HG03469 (cell line): ENCODE data around the gene METTL23.

Experiments used
- ATAC-seq: cut with Tn5 transposase; IDR thresholded peaks from one replicate; pipeline ENCODE4 v1.9.1; 2021; ENCODE audit warnings: mild to moderate bottlenecking, moderate library complexity, moderate number of reproducible peaks; ENCODE audit not compliant: unreplicated experiment

Gene METTL23, protein sequence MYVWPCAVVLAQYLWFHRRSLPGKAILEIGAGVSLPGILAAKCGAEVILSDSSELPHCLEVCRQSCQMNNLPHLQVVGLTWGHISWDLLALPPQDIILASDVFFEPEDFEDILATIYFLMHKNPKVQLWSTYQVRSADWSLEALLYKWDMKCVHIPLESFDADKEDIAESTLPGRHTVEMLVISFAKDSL

DNA sequence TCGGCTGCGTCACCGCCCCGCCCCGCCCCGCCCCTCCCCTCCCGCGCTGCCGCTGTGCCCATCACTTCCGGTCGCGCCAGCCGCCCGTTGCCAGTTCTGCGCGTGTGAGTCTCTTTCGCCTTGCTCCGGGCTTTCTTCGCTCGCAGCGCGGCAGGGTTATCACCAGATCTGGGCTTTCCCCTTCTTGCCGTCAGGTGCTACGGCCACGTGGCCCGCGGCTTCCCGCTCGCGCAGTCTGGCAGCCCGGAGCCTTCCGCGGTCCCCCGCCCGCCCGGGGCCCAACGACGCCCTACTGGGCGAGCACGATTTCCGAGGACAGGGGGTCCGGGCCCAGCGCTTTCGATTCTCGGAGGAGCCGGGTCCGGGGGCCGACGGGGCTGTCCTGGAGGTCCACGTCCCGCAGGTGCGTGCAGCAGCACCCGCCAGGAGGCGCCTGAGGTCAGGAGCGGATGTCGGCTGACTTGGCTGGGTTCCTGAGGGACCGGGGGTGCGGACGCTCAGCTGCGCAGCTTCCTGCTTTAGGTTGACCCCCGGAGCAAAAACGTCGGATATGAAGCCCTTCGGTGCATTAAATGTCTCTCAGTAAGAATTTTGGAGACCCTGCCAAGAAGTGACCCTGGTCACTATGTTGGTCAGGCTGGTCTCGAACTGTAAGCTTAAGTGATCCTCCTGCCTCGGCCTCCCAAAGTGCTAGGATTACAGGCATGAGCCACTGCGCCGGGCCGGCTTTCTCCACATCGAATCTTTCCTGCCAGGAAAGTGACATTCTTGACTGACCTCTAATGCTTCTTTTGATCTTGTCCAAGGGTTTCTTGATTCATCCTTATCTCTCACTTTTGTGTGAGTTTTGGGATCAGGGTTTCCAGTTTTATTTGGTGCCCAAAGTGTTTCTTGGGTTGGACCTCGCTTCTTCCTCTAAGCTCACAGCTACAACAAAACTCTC lies at the start of gene METTL23:
METTL23 (plus strand) TSS at position 64 of the 943 bp plus-strand sequence. CDS start 2,872 bp downstream, outside the sequence.
- peak; percentile 32 for ATAC-seq

DNA sequence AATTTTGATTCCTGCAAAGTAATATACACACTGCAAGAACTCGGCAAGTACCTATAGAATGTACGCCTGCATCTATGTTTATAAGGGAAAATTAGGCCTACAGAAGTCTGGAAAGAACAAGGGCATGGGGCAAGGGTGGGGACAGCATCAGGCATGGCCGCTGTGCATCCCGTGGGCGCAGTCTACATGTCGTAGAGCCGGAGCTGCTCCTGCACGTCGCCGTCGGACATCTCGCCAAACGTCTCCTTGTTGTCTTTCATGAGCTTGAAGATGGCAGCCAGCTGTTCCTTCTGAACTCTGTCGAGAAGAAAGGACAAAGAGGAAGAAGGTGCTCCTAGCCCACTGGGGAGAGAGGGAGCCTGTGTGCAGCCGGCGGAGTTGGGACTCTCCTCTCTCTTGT lies 49.2 kb upstream of the METTL23 start:
- ATAC-seq: no peak

DNA sequence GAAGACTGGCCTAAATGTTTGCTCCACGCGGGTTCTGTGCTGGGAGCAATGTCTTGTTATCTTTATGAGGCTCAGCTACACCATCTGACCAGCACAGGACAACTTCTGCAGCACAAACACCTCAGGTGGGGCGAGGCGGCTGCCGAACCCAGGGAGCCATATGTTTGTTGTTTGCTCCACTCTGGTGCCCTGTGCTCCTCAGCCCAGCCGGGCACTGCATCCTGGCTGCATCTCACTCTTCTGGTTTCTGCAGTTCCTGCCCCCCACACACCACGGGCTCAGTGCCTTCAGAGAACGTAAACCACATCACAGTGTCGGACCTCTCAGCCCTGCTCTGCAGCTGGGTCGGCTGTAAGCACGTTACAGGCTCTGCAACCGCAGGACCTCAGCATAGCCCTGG lies 48.3 kb upstream of the METTL23 start:
- ATAC-seq: no peak

DNA sequence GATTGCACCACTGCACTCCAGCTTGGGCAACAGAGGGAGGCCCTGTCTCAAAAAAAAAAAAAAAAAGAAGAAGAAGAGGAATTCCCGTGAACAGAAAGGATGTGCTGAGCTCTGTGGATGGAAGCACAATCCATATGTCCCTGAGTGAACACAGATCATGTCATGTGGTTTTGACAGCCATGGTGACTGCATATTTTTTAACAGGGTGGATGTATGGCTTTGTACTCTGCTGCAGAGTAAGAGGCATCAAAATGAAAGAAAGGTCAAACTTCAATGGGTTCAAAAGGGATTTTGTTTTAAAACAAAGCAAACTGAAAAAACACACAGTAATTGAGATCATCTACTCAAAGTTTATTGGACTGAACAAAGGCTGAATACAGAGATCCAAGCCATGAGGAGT lies 47.4 kb upstream of the METTL23 start:
- no peak for ATAC-seq

DNA sequence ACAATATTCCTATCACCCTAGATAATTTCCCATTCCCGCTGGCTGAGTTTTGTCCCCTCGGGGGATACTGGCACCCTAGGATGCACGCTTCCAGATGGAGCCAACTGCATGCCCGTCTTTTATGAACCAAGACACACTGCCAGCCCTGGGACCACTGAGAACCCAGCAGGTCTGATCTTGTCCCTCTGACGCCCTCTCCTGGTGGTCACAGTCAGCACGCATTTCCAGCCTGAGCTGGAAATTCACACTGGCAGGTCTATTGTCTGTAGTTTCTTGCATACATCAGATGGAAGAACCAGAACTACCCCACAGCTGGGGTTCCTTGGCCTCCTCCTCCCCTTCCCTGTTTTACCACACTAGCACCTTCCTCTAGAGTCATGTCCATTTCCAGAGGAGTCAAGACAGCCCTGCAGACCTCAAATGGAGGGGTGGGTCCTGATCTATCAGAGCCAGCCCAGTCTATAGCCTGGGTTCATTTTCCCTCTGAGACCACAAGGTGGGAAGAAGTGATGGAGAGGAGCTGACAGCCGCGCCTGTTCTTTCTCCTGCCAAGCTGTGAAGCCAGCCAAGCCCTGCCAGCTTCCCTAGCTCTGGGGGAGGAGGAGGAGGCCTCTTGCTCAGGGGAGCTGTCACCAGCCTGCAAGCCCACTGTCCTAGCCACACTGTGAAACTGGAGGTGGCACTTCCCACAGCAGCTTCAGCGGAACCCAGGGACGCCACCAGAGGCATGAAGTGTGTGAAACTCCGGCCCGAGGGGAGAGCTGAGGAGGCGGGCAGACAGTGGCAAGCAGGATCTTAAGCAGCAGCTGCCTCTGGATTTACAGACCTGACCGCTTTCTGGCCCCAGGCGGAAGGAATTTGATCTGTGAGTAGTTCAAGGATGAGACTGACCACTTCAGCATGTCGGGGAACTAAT lies 45.2 kb upstream of the METTL23 start:
- no peak for ATAC-seq

DNA sequence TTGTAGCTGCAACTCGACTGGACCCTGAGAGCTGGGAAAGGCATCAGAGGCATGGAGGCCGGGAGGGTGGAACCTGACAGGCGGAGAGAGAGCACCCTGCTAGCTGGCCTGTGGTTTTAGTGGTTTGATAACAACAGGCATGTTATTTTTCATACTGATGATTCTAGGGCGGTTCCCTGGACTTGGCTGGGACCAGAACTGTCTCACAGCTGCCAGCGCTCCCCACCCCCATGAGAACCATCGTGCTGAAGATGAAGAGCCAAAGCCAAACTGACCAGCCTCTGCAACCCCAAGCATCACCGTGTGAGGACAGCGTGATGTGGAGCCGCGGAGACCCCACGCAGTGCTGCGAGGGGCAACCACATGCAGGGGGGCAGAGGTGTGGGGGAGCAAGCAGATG lies 44.3 kb upstream of the METTL23 start:
- ATAC-seq: no peak

DNA sequence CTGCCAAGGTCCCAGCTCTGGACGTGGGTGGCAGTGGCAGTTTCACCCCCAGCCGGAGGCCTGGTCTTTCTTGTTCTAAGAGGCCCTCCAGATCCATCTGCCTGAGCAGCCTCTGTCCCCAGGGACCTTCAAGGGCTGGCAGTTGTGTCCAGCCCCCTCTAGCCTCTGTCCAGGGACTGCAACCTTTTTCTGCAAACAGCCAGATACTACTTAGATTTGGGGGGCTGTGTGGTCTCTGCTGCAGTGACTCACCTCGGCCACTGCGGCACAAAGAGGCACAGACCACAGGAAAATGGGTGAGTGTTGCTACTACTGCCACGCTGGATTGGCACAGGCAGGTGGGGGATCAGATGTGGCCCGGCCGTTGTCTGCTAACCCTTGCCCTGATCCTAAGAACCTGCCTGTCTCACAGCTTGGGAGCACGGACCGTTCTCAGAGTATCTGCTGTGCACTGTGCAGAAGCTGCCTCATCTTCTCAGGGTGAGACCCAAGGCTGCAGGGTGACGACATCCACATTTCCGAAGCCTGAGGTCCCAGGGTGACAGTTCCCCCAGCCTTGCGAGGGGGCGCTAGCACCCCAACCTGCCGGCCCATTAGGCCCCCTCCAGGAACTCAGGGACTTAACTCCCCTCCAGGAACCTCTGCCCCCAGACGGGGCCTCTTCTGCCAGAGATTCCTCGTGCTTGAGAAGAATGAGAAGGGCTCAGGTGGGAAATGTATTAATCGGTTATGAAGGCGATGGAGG lies 43.5 kb upstream of the METTL23 start:
- no peak for ATAC-seq

DNA sequence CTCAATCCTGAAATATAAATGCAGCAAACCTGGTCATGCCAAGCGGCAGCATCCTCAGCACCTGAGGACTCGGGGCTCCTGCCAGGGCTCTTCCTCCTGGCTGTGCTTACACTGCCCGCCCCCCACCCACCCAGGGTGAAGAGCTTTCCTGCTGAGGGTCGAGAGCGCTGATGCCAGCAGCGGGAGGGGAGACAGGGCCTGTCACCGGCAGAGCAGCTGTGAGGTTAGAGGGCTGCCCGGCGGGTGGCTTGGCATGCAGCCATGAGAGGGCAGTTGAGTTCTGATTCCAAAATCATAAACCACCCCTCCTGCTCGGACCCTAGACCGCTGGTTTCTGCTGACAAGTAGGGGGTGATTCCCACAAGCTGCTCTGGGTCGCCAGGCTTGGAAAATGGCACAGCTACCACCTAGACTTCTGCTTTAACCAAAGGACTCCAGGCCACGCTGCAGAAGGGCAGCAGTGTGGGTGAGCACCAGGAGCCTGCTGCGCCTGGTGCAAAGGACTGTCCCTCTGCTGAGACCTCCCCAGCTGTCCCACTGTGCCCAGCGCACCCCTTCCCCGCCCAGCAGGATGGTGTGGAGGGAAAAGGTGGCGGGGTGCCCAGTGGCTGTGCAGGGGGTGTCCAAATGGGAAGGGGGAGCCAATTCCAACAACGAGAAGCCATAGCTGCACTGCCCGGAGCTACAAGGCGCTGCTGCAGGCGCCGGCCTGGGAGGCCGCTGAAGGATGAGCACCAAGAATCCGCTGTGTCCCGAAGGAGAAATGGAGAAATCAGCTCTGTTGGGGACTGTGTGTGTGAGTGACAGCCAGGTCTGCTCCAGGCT lies 42.5 kb upstream of the METTL23 start:
- no peak for ATAC-seq

DNA sequence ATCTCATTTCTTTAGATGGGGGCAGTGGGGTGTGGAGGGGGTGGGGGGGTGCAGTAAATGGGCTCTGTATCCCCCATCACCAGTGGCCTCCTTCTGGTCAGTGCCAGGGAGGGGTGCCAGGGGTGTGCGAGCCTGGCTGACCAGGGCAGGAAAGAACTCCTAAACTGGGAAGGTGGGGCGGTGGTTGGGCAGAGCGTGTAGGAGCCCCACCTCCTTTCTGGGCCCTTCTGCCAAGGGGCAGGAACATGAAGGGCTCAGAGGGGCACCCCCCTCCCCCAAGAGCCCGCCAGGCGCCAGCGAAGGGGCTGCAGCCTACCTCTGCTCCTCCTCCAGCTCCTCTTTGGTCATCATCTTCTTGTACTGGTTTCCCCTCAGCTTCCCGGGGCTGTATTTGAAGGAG lies 41.9 kb upstream of the METTL23 start:
- no peak for ATAC-seq

DNA sequence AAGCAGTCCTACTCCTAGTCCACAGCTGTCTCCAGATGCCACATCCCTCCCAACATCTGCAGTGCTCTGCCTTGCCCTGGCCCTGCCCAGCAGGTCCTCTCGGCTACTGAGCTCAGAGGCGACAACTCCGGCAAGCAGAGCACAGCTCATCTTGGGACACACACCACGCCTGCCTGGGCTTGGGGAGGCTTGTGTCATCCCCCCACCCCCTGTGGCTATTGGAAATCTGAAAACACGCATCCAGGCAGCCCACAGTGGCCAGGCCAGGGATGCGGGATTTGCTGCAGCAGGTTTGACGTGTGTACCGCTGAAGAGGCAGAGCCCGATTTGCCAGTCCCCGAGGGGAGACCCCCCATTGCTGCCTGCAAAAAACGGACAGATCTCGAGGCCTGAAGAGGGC lies 41.3 kb upstream of the METTL23 start:
- no peak for ATAC-seq

DNA sequence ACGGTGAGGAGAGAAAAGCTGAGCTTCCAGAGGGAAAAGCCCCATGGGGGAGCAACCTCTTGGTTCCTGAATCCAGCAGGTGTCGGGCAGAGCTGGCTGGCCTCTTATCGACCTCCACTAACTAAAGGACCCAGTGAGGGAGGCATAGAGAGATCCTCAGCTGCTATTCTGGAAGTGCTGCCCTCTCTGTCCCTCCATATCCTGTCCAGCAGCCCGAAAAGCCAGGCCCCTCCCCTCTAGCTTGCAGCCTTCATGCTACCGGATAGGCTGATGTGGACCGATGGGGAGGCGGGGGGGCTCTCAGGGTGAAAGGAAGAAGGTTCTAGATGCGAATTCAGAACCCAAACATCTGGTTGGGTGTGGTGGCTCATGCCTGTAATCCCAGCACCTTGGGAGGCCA lies 40.8 kb upstream of the METTL23 start:
- no peak for ATAC-seq

DNA sequence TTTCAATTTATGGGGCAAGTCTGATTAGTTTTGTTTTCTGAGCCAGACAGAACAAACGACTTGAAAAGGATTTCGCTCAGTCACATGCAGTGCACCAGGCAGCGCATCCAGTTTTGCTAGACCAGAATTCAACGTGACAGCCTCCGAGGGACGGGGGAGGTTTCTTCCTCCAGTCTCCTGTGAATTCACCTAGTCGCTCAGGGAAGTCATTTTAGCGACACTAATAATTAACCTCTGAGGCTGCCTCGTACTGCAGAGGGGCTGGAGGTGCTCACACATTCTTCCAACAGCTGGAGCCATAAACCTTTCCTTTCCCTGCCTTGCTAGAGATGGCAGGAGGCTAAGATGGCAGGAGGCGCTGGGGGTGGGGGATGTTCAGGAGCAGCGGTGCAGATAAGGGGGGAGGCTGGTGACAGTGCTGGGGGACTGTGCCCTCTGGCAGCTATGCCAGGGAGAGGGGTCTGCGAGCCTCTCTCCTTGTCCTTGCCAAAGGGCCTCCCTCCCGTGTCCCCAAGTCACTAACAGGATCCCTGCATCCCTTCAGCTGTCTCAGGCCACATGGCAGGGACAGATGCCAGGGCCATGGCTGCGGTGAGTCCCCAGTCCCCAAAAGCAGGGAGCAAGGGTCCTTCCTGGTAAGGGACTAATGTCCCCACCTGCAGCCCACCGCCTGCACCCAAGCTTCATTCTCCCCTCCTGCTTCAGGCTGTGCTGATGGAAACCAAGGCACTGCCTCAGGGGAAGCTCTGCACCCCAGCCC lies 39.9 kb upstream of the METTL23 start:
- no peak for ATAC-seq

DNA sequence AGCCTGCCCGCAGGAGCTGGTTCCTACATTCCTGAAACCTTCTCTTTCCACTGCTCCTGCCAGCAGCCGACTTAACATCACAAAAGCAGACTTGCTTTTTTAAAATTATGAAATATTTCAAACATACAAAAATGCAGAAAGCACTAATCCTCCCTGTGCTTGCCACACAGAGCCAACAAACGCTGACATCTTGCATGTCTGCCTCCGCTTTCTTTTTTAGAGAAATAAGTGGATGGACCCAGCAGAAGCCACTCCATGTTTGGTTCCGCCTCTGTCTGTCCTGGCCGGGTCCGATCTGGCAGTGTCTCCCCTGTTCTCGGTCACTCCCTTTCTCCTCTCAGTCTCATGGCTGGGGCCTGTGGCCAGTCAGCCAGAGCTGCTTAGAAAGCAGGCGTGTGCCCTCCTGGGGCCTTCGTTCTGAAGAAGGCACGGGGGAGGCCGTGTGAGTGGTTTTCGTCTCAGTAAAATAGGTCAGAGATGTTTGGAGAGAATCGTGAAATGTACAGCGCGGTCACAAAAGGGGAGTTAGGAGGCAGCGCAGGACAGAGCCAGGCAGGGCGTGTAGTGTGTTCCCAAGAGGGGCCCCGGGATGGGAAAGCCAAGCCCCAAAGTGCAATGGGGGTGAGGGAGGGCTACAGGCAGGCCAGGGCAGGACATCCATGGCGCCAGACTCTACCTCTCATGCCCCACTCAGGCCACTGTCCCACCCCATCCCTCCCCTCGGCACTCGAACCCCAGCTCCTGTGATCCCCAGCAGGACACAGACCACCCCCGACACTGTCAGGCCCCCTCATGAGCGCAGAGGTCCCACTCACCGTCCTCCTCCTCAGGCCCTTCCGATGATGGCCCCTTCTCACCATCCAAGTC lies 39.1 kb upstream of the METTL23 start:
- no peak for ATAC-seq

DNA sequence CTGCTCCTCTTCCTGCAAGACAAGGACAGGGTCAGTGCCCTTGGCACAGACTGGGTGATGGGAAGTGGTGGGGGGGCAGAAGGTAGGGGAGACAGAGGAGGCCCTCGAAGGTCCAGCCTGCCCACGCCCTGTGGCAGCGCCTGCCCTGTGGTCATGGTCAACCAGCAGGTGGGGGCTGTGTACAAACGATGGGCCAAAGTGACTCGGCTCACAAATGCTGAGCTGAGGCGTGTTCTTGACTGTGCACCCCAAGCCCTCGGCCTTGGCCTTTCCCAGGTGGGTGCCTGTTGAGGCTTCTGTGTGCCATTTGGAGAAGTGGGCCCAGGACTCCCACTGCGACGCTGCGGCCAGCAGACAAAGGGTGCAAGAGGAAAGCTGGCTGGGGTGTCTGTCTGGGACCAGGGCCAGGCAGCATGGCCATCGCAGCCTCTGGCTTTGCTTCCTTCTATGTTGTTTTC lies 38.4 kb upstream of the METTL23 start:
- no peak for ATAC-seq

DNA sequence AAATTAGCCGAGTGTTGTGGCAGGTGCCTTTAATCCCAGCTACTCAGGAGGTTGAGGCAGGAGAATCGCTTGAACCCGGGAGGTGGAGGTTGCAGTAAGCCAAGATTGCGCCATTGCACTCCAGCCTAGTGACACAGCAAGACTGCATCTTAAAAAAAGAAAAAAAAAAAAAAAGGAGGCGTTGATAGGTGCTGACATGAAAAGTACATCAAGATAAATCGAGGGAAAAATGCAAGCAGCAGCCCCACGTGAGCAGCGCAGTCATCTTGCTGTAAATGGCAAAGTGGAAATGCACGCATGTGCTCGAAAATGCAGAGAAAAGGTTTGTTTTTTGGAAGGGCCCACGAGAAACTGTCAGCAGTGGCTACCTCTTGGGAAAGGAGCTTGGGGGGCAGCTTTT lies 36.8 kb upstream of the METTL23 start:
- ATAC-seq: no peak

DNA sequence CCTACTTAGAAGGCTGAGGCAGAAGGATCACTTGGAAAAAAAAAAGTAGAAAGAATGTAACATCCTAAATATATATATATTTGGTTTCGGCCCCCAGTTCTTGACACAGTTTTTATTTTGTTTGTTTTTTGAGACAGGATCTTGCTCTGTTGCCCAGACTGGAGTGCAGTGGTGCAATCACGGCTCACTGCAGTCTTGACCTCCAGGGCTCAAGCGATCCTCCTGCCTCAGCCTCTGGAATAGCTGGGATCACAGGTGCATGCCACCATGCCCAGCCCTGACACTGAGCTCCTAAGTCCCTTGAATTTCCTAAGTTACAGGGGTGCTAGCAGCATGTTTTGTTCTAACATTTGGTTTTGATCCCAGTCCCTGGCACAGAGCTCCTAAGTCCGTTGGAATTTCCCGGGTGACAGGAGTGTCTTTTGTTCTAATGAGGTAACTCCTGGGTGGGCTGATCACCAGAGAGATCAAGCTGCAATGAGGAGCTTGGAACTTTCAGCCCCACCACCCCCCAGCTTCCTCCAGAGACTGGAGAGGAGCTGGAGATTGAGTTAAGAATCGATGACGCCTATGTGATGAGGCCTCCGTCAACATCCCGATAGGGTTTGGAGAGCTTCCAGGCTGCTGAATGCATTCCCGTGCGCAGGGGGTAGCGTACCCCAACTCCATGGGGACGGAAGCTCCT lies 35.9 kb upstream of the METTL23 start:
- ATAC-seq: no peak
